ENCODE measurements around the gene SPTBN4.

- no peak for TF ChIP-seq CTCF (IDR thresholded peaks at IDR 0.05; ENCODE audit: low read length)
- TF ChIP-seq EZH2 (optimal IDR thresholded peaks at IDR 0.05; ENCODE audit: low read depth, low read length), result no peak
These were observed 20.5 kb upstream of the SPTBN4 start for GRCh38 chr19:40446263-40446784.

All from MM.1S (cell line).